ENCODE data around the gene SORBS2.
A peak's percentile ranks its signal among the peaks of the same experiment; 100 is the strongest.

The SORBS2 gene

DNA sequence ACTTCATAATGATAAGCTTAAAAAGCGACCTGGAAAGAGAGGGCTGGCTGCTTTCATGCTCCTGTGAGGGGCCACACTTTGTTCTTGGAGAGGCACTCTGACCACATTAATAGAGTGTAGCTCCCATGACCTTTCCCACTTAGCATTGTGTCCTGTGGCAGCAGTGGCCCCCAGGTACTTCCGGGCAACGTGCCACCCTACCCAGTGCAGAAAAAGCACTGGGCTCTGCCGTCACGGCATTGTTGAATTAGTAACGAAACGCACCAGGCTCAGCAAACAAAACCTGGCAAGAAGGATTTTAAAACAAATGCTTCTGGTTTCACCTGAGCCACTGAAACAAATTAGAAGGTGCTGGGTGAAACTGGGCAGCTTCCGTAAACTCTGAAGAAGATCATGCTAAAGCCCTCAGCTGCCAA lies 5.4 kb upstream of the SORBS2 start:
- Histone ChIP-seq H3K36me3 (ENCODE audit: control insufficient read depth, insufficient read depth, low read length) (no peaks in the 10 kb centered on the region), H3K18ac (ENCODE audit: low read length) (no peak overlapping the region), H3K4me1 (ENCODE audit: control insufficient read depth, low read depth, low read length) (peaks cover under 1% of the 10 kb centered on the region), H3K4me2 (ENCODE audit: low read length) (no peak overlapping the region), H2BK15ac (replicated peaks; ENCODE audit: low read depth) (no peak overlapping the region), H3K27me3 (ENCODE audit: insufficient read depth, low read length, poor library complexity) (no peaks in the 10 kb centered on the region), H3K4ac (ENCODE audit: low read depth, low read length) (no peak overlapping the region), H2BK120ac (ENCODE audit: low read depth, low read length) (no peak overlapping the region), H3K27ac (ENCODE audit: low read depth, low read length) (no peak overlapping the region), H2AK5ac (ENCODE audit: low read length) (no peak overlapping the region), H3K4me3 (ENCODE audit: low read length) (no peak overlapping the region), H3K23ac (ENCODE audit: low read length) (no peak overlapping the region), H2BK5ac (ENCODE audit: low read length) (no peak overlapping the region), H4K8ac (ENCODE audit: low read depth, low read length) (no peak overlapping the region), H3K79me1 (ENCODE audit: low read length) (no peaks in the 10 kb centered on the region), H3K56ac (ENCODE audit: low read length) (no peak overlapping the region), H4K5ac (ENCODE audit: low read length) (no peak overlapping the region), H3K9ac (ENCODE audit: low read length) (no peak overlapping the region), H3K79me2 (ENCODE audit: control insufficient read depth, insufficient read depth, low read length) (no peaks in the 10 kb centered on the region)
- DNase-seq = no peak
- WGBS (ENCODE audit: extremely low coverage, insufficient coverage, low lambda C conversion rate) = no CpG with 5 or more reads among the region's 8 CpGs

DNA sequence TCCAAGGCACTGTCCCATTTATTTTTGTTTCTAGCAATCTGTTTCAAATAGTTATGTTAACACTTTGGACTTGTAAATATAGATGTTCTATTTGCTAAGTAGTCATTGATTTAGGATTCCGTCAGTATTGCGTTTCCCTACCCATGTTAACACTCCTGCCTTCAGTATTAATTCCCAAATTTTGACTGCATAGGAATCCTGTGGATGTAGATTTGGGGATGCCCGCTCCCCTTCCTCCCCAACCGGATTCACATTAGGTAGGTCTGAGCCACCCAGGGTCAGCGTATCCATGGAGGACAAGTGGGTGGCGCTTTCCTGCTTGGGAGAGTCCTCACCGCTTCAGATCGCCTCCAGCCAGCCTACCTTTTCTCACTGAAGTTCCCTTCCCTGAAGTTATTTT lies 1.1 kb upstream of the SORBS2 start:
- no peak overlapping the region for H2BK5ac ChIP-seq (ENCODE audit: low read length)
- no peak overlapping the region for H3K4me2 ChIP-seq (ENCODE audit: low read length)
- H3K23ac ChIP-seq (ENCODE audit: low read length) = no peak overlapping the region
- H3K4me3 ChIP-seq (ENCODE audit: low read length) = no peak overlapping the region
- no CpG with 5 or more reads among the region's 8 CpGs for WGBS (ENCODE audit: extremely low coverage, insufficient coverage, low lambda C conversion rate)
- H4K5ac ChIP-seq (ENCODE audit: low read length) = no peak overlapping the region
- H3K56ac ChIP-seq (ENCODE audit: low read length) = no peak overlapping the region
- no peak overlapping the region for H3K18ac ChIP-seq (ENCODE audit: low read length)
- no peak overlapping the region for H3K9ac ChIP-seq (ENCODE audit: low read length)
- peaks cover 7% of the 10 kb centered on the region for H3K4me1 ChIP-seq (ENCODE audit: control insufficient read depth, low read depth, low read length)
- no peaks in the 10 kb centered on the region for H3K27me3 ChIP-seq (ENCODE audit: insufficient read depth, low read length, poor library complexity)
- no peak overlapping the region for H2BK120ac ChIP-seq (ENCODE audit: low read depth, low read length)
- H3K79me1 ChIP-seq (ENCODE audit: low read length) = no peaks in the 10 kb centered on the region
- no peak overlapping the region for H2AK5ac ChIP-seq (ENCODE audit: low read length)
- no peaks in the 10 kb centered on the region for H3K79me2 ChIP-seq (ENCODE audit: control insufficient read depth, insufficient read depth, low read length)
- no peaks in the 10 kb centered on the region for H3K36me3 ChIP-seq (ENCODE audit: control insufficient read depth, insufficient read depth, low read length)
- no peak overlapping the region for H3K27ac ChIP-seq (ENCODE audit: low read depth, low read length)
- H3K4ac ChIP-seq (ENCODE audit: low read depth, low read length) = no peak overlapping the region
- H4K8ac ChIP-seq (ENCODE audit: low read depth, low read length) = no peak overlapping the region
- no peak overlapping the region for H2BK15ac ChIP-seq (replicated peaks; ENCODE audit: low read depth)
- no peak for DNase-seq

DNA sequence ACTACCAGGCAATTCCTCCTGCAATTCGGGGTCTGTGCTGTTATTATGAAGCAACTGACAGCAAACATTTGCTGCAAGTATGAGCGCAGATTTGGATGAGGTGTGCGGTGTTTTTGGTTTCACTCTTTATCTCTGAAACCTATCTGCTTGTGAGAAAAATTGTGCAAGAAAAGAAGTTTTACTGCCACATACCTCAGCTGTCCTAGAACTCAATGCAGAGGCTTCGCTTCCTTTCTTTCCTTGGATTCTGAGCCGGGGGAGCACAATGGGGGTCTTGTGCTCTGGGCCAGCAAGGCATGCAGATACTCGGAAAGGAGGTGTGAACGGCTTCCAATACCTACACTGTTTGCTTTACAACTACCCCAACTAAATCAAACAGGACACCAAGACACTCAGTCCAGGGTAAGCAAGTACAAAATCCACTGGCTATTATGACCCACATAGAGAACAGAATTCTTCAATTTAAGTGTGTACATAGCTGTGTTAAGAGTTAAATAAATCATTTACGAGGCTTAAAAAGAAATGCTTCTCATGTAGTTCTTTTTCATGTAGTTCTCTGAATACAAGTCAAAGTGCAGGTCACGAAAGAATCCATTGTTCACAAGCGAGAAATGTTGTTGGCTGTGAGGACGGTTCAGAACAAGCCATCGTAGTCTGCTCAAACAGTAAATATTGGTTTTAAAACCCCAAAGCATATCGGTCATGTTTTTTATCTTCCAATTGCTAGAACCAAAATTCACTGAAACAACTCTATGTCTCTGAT lies 1.1 kb downstream of the SORBS2 start:
- Histone ChIP-seq H3K23ac (ENCODE audit: low read length) (no peak overlapping the region), H2BK120ac (ENCODE audit: low read depth, low read length) (no peak overlapping the region), H3K79me1 (ENCODE audit: low read length) (no peaks in the 10 kb centered on the region), H3K27me3 (ENCODE audit: insufficient read depth, low read length, poor library complexity) (no peaks in the 10 kb centered on the region), H3K9ac (ENCODE audit: low read length) (no peak overlapping the region), H3K79me2 (ENCODE audit: control insufficient read depth, insufficient read depth, low read length) (no peaks in the 10 kb centered on the region), H2AK5ac (ENCODE audit: low read length) (no peak overlapping the region), H3K56ac (ENCODE audit: low read length) (no peak overlapping the region), H3K4me3 (ENCODE audit: low read length) (no peak overlapping the region), H3K4me1 (ENCODE audit: control insufficient read depth, low read depth, low read length) (peaks cover 7% of the 10 kb centered on the region), H4K8ac (ENCODE audit: low read depth, low read length) (no peak overlapping the region), H4K5ac (ENCODE audit: low read length) (no peak overlapping the region), H3K27ac (ENCODE audit: low read depth, low read length) (no peak overlapping the region), H3K4ac (ENCODE audit: low read depth, low read length) (no peak overlapping the region), H3K18ac (ENCODE audit: low read length) (no peak overlapping the region), H3K4me2 (ENCODE audit: low read length) (no peak overlapping the region), H2BK5ac (ENCODE audit: low read length) (no peak overlapping the region), H2BK15ac (replicated peaks; ENCODE audit: low read depth) (peak overlapping the region; percentile 94), H3K36me3 (ENCODE audit: control insufficient read depth, insufficient read depth, low read length) (no peaks in the 10 kb centered on the region)
- no CpG with 5 or more reads among the region's 13 CpGs for WGBS (ENCODE audit: extremely low coverage, insufficient coverage, low lambda C conversion rate)
- DNase-seq = peak; percentile 79

DNA sequence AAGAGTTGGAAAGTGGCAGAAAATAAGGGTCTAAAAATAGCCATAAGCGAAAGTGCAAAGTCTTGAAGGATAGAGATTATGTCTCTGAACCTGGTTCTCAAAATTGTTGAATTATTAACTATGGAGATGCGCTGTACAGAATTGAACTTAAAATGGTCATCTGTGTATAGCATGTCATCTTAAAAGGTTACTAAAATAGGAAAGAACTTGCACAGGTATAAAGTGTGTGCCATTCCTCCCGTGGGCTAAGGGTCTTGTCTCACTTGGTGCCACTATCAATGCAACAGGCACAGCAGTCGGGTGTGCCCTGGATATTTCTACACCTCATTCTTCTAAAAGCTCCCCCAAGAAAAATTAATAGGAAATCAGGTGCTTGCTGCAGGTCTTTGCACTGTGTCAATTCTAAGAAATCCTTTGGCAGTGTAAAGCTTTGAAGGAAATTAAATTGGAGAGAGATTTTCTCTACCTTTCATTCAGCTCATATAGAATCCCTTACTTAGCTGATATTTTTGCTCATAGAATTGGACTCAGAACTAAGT lies 2.4 kb downstream of the SORBS2 start:
- no peak overlapping the region for H3K23ac ChIP-seq (ENCODE audit: low read length)
- no peak overlapping the region for H3K4me3 ChIP-seq (ENCODE audit: low read length)
- H3K27ac ChIP-seq (ENCODE audit: low read depth, low read length) = no peak overlapping the region
- H3K18ac ChIP-seq (ENCODE audit: low read length) = no peak overlapping the region
- no CpG with 5 or more reads among the region's 4 CpGs for WGBS (ENCODE audit: extremely low coverage, insufficient coverage, low lambda C conversion rate)
- no peak overlapping the region for H4K8ac ChIP-seq (ENCODE audit: low read depth, low read length)
- no peak overlapping the region for H4K5ac ChIP-seq (ENCODE audit: low read length)
- H3K4me1 ChIP-seq (ENCODE audit: control insufficient read depth, low read depth, low read length) = peaks cover 9% of the 10 kb centered on the region
- H3K36me3 ChIP-seq (ENCODE audit: control insufficient read depth, insufficient read depth, low read length) = no peaks in the 10 kb centered on the region
- no peak overlapping the region for H2BK15ac ChIP-seq (replicated peaks; ENCODE audit: low read depth)
- no peaks in the 10 kb centered on the region for H3K79me2 ChIP-seq (ENCODE audit: control insufficient read depth, insufficient read depth, low read length)
- no peak for DNase-seq
- no peak overlapping the region for H3K4ac ChIP-seq (ENCODE audit: low read depth, low read length)
- no peaks in the 10 kb centered on the region for H3K79me1 ChIP-seq (ENCODE audit: low read length)
- peak overlapping the region; percentile 45 for H2BK120ac ChIP-seq (ENCODE audit: low read depth, low read length)
- H3K9ac ChIP-seq (ENCODE audit: low read length) = no peak overlapping the region
- H3K56ac ChIP-seq (ENCODE audit: low read length) = no peak overlapping the region
- H3K27me3 ChIP-seq (ENCODE audit: insufficient read depth, low read length, poor library complexity) = no peaks in the 10 kb centered on the region
- H3K4me2 ChIP-seq (ENCODE audit: low read length) = no peak overlapping the region
- no peak overlapping the region for H2BK5ac ChIP-seq (ENCODE audit: low read length)
- H2AK5ac ChIP-seq (ENCODE audit: low read length) = no peak overlapping the region

DNA sequence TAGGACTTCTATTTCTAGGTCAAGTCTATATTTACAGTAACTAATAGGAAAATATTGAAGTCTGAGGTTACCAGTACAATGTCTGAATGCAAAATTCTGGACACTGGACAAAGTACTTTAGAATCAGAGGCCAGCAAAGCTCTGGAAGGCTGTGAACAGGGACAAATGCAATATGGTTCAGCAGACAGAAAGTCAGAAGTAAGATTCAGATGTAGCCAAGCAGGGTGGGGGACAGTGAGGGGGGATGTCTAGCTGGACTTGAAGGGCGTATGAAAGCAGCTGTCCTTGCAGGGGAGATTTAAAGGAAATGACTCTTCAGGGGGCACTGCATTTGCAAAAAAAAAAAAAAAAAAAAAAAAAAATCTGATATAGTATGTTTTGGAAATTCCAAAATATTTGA lies 2.9 kb downstream of the SORBS2 start:
- no peak overlapping the region for H3K4ac ChIP-seq (ENCODE audit: low read depth, low read length)
- no peaks in the 10 kb centered on the region for H3K79me1 ChIP-seq (ENCODE audit: low read length)
- no CpG with 5 or more reads among the region's 1 CpG for WGBS (ENCODE audit: extremely low coverage, insufficient coverage, low lambda C conversion rate)
- H4K5ac ChIP-seq (ENCODE audit: low read length) = no peak overlapping the region
- H3K56ac ChIP-seq (ENCODE audit: low read length) = no peak overlapping the region
- H3K23ac ChIP-seq (ENCODE audit: low read length) = no peak overlapping the region
- H2BK5ac ChIP-seq (ENCODE audit: low read length) = no peak overlapping the region
- DNase-seq = no peak
- H3K4me2 ChIP-seq (ENCODE audit: low read length) = no peak overlapping the region
- H3K4me3 ChIP-seq (ENCODE audit: low read length) = no peak overlapping the region
- H2BK120ac ChIP-seq (ENCODE audit: low read depth, low read length) = no peak overlapping the region
- peak overlapping the region; percentile 10 for H2AK5ac ChIP-seq (ENCODE audit: low read length)
- H3K27ac ChIP-seq (ENCODE audit: low read depth, low read length) = no peak overlapping the region
- H3K4me1 ChIP-seq (ENCODE audit: control insufficient read depth, low read depth, low read length) = peaks cover 9% of the 10 kb centered on the region
- H3K79me2 ChIP-seq (ENCODE audit: control insufficient read depth, insufficient read depth, low read length) = no peaks in the 10 kb centered on the region
- H4K8ac ChIP-seq (ENCODE audit: low read depth, low read length) = no peak overlapping the region
- no peak overlapping the region for H3K9ac ChIP-seq (ENCODE audit: low read length)
- no peak overlapping the region for H2BK15ac ChIP-seq (replicated peaks; ENCODE audit: low read depth)
- no peak overlapping the region for H3K18ac ChIP-seq (ENCODE audit: low read length)
- H3K27me3 ChIP-seq (ENCODE audit: insufficient read depth, low read length, poor library complexity) = no peaks in the 10 kb centered on the region
- H3K36me3 ChIP-seq (ENCODE audit: control insufficient read depth, insufficient read depth, low read length) = no peaks in the 10 kb centered on the region

DNA sequence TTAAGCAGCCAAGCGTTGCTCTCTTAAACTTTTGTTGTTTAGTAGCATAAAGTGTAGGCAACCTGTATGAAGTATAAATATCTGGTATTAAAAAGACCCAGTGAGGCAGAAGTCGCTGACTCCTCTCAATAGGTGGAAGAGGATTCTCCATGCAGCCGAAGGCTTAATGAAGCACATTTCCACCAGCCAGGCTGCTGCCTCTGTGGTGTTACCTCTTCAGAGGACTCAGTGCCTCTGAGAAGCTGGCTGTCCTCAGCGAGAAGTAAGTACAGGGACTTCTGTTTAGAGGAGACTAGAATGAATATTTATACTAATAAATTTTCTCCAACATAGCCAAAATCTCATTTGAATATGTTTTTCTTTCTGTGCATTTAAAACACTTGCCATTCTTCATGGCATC lies 6.0 kb downstream of the SORBS2 start:
- no CpG with 5 or more reads among the region's 4 CpGs for WGBS (ENCODE audit: extremely low coverage, insufficient coverage, low lambda C conversion rate)
- H3K4me3 ChIP-seq (ENCODE audit: low read length) = no peak overlapping the region

More for the DNA sequence above, 6.0 kb downstream of the SORBS2 start:
- peaks cover 3% of the 10 kb centered on the region for H3K4me1 ChIP-seq (ENCODE audit: control insufficient read depth, low read depth, low read length)
- no peaks in the 10 kb centered on the region for H3K36me3 ChIP-seq (ENCODE audit: control insufficient read depth, insufficient read depth, low read length)
- no peak overlapping the region for H3K18ac ChIP-seq (ENCODE audit: low read length)
- H2BK120ac ChIP-seq (ENCODE audit: low read depth, low read length) = no peak overlapping the region
- H2AK5ac ChIP-seq (ENCODE audit: low read length) = no peak overlapping the region
- no peaks in the 10 kb centered on the region for H3K27me3 ChIP-seq (ENCODE audit: insufficient read depth, low read length, poor library complexity)
- H3K9ac ChIP-seq (ENCODE audit: low read length) = no peak overlapping the region
- H2BK15ac ChIP-seq (replicated peaks; ENCODE audit: low read depth) = no peak overlapping the region
- no peak overlapping the region for H3K4ac ChIP-seq (ENCODE audit: low read depth, low read length)
- no peak overlapping the region for H2BK5ac ChIP-seq (ENCODE audit: low read length)
- no peak overlapping the region for H3K27ac ChIP-seq (ENCODE audit: low read depth, low read length)
- DNase-seq = no peak
- no peak overlapping the region for H4K8ac ChIP-seq (ENCODE audit: low read depth, low read length)
- H4K5ac ChIP-seq (ENCODE audit: low read length) = no peak overlapping the region
- no peaks in the 10 kb centered on the region for H3K79me1 ChIP-seq (ENCODE audit: low read length)
- no peak overlapping the region for H3K56ac ChIP-seq (ENCODE audit: low read length)
- no peak overlapping the region for H3K4me2 ChIP-seq (ENCODE audit: low read length)
- H3K79me2 ChIP-seq (ENCODE audit: control insufficient read depth, insufficient read depth, low read length) = no peaks in the 10 kb centered on the region
- no peak overlapping the region for H3K23ac ChIP-seq (ENCODE audit: low read length)
